OCI-LY1 (cell line): Measurements from ENCODE around the gene DNAJC16.

ENCODE experiments used
- H2AFZ ChIP-seq: fragments of 200-600 bp; sonication (generic), shearing (Covaris generic); 2 replicates; pipeline ENCODE4 v1.6.0; 2014; ENCODE audit warnings: antibody characterized with exemption, mild to moderate bottlenecking, low read length
- H3F3A ChIP-seq: fragments of 200-600 bp; sonication (generic), shearing (Covaris generic); 2 replicates; pipeline ENCODE4 v1.6.0; 2014; ENCODE audit warnings: mild to moderate bottlenecking, antibody characterized with exemption, low read length, moderate library complexity; ENCODE audit not compliant: insufficient read depth
- H3K27ac ChIP-seq: fragments of 200-600 bp; sonication (generic); 2 replicates; pipeline ENCODE4 v1.5.1; 2014; ENCODE audit warnings: low read length, mixed run types, mild to moderate bottlenecking, low read depth; ENCODE audit not compliant: poor library complexity, severe bottlenecking
- H3K27me3 ChIP-seq: fragments of 200-600 bp; sonication (generic); 2 replicates; pipeline ENCODE4 v1.6.0; 2014; ENCODE audit warnings: antibody characterized with exemption, mild to moderate bottlenecking, low read length, moderate library complexity; ENCODE audit not compliant: insufficient read depth
- H3K36me3 ChIP-seq: fragments of 200-600 bp; sonication (generic); 2 replicates; pipeline ENCODE4 v1.6.1; 2014; ENCODE audit warnings: mild to moderate bottlenecking, antibody characterized with exemption, low read length, moderate library complexity, mixed read lengths; ENCODE audit not compliant: insufficient read depth
- H3K4me1 ChIP-seq: fragments of 200-600 bp; sonication (generic); 2 replicates; pipeline ENCODE4 v1.5.1; 2014; ENCODE audit warnings: mild to moderate bottlenecking, low read length, moderate library complexity; ENCODE audit not compliant: insufficient read depth, severe bottlenecking
- H3K4me2 ChIP-seq: fragments of 200-600 bp; sonication (generic), shearing (Covaris generic); 2 replicates; pipeline ENCODE4 v1.6.1; 2014; ENCODE audit warnings: low read length
- H3K4me3 ChIP-seq: fragments of 200-600 bp; sonication (generic); 2 replicates; pipeline ENCODE4 v1.5.1; 2014; ENCODE audit warnings: low read length, low read depth, mild to moderate bottlenecking, mixed read lengths; ENCODE audit not compliant: poor library complexity, severe bottlenecking
- H3K79me2 ChIP-seq: fragments of 200-600 bp; shearing (Covaris generic); 2 replicates; pipeline ENCODE4 v1.6.1; 2016; ENCODE audit warnings: mixed run types, low read length, mixed read lengths; ENCODE audit not compliant: insufficient read depth
- H3K9ac ChIP-seq: fragments of 200-600 bp; sonication (generic), shearing (Covaris generic); 2 replicates; pipeline ENCODE4 v1.6.1; 2014; ENCODE audit warnings: mild to moderate bottlenecking, low read length, mixed read lengths
- H3K9me2 ChIP-seq: fragments of 200-600 bp; sonication (generic), shearing (Covaris generic); 2 replicates; pipeline ENCODE4 v1.6.1; 2014; ENCODE audit warnings: low read depth, mild to moderate bottlenecking, low read length, mixed read lengths
- H3K9me3 ChIP-seq: fragments of 200-600 bp; shearing (Covaris generic); 2 replicates; pipeline ENCODE4 v1.6.1; 2014; ENCODE audit warnings: low read length, mixed read lengths
- H4K20me1 ChIP-seq: fragments of 200-600 bp; sonication (generic), shearing (Covaris generic); 2 replicates; pipeline ENCODE4 v1.6.0; 2016; ENCODE audit warnings: mild to moderate bottlenecking, low read length; ENCODE audit not compliant: insufficient read depth
- EZH2 ChIP-seq: fragments of 200-600 bp; sonication (generic), shearing (Covaris generic); IDR thresholded peaks from 2 replicates; pipeline ENCODE4 v1.8.0; 2017; ENCODE audit warnings: borderline replicate concordance, mixed run types, mild to moderate bottlenecking, antibody characterized with exemption, low read length, moderate library complexity, mixed read lengths
- TF ChIP-seq, protein P1 (sequence below): fragments of 200-600 bp; sonication (generic), shearing (Covaris generic); IDR thresholded peaks from 2 replicates; pipeline ENCODE4 v1.5.1; 2017; ENCODE audit warnings: mild to moderate bottlenecking, antibody characterized with exemption, low read length, moderate library complexity, mixed read lengths

Gene DNAJC16

GRCh38 chr1:15621975-15622374 lies 95.3 kb downstream of the DNAJC16 start:
- Histone ChIP-seq H4K20me1 (peaks cover 2% of the 10 kb centered on the region; the same call in 1 of the 2 replicates), H3K4me3 (no peak overlapping the region), H3K4me2 (no peak overlapping the region), H3K27ac (no peak overlapping the region), H3F3A (no peaks in the 10 kb centered on the region), H2AFZ (no peak overlapping the region), H3K79me2 (peaks cover 90% of the 10 kb centered on the region), H3K36me3 (peaks cover 18% of the 10 kb centered on the region; the same call in 1 of the 2 replicates), H3K9ac (no peak overlapping the region), H3K9me2 (no peaks in the 10 kb centered on the region), H3K27me3 (no peaks in the 10 kb centered on the region), H3K4me1 (peaks cover 48% of the 10 kb centered on the region), H3K9me3 (no peaks in the 10 kb centered on the region)
- TF ChIP-seq, protein P1, sequence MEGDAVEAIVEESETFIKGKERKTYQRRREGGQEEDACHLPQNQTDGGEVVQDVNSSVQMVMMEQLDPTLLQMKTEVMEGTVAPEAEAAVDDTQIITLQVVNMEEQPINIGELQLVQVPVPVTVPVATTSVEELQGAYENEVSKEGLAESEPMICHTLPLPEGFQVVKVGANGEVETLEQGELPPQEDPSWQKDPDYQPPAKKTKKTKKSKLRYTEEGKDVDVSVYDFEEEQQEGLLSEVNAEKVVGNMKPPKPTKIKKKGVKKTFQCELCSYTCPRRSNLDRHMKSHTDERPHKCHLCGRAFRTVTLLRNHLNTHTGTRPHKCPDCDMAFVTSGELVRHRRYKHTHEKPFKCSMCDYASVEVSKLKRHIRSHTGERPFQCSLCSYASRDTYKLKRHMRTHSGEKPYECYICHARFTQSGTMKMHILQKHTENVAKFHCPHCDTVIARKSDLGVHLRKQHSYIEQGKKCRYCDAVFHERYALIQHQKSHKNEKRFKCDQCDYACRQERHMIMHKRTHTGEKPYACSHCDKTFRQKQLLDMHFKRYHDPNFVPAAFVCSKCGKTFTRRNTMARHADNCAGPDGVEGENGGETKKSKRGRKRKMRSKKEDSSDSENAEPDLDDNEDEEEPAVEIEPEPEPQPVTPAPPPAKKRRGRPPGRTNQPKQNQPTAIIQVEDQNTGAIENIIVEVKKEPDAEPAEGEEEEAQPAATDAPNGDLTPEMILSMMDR = no peak
- no peak for TF ChIP-seq EZH2

DNA sequence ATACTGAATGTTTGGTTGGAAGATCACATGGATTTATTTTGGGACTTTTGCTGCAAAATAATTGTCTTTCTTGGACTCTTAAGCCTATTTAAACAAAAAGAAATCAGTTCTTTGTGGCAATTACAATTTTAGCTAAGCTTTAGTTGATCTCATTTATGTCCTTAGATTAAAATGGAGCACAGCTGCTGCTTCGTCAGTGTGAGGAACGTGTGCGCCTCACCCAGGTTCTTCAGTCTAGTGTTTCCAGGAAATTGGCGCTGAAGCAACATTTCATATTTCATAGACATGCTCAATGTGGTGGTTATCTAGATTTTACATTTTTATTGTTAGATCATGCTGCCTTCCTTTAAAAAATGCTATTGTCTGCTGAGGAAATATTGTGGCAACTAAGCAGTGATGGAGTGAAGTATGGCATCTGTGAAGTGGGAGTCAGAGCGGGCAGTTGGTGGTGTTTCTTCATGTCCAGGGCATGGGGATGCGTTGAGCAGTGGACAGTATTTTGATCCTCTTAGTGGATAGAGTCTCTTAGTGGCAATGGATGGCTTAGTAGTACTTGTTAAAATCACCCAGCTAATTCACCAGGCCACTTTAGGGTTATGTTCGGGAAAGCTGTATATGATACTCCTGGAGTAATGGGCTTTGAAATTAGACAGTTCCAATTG lies 96.2 kb downstream of the DNAJC16 start:
- peaks cover 23% of the 10 kb centered on the region; the same call in 1 of the 2 replicates for H3K36me3 ChIP-seq

GRCh38 chr1:15623435-15623834 lies 96.8 kb downstream of the DNAJC16 start:
- H3K4me1 ChIP-seq = peaks cover 58% of the 10 kb centered on the region
- H3K27ac ChIP-seq = no peak overlapping the region
- TF ChIP-seq, protein P1 = no peak
- TF ChIP-seq EZH2 = no peak
- H3K79me2 ChIP-seq = peaks cover 82% of the 10 kb centered on the region
- H2AFZ ChIP-seq = no peak overlapping the region
- peaks cover 29% of the 10 kb centered on the region; the same call in 1 of the 2 replicates for H3K36me3 ChIP-seq
- no peaks in the 10 kb centered on the region for H3K27me3 ChIP-seq
- H3F3A ChIP-seq = no peaks in the 10 kb centered on the region
- H3K9ac ChIP-seq = no peak overlapping the region
- no peak overlapping the region for H3K4me2 ChIP-seq
- H3K9me3 ChIP-seq = no peaks in the 10 kb centered on the region
- no peaks in the 10 kb centered on the region for H3K9me2 ChIP-seq
- peaks cover 2% of the 10 kb centered on the region; the same call in 1 of the 2 replicates for H4K20me1 ChIP-seq
- H3K4me3 ChIP-seq = no peak overlapping the region

More for the DNA sequence above, 96.2 kb downstream of the DNAJC16 start:
- no peak overlapping the region for H2AFZ ChIP-seq
- TF ChIP-seq, protein P1 = no peak
- TF ChIP-seq EZH2 = no peak
- H3K4me1 ChIP-seq = peaks cover 57% of the 10 kb centered on the region
- no peaks in the 10 kb centered on the region for H3K27me3 ChIP-seq
- H3K27ac ChIP-seq = no peak overlapping the region
- no peak overlapping the region for H3K4me2 ChIP-seq
- no peaks in the 10 kb centered on the region for H3K9me3 ChIP-seq
- H3F3A ChIP-seq = no peaks in the 10 kb centered on the region
- no peak overlapping the region for H3K4me3 ChIP-seq
- H3K79me2 ChIP-seq = peaks cover 87% of the 10 kb centered on the region
- peaks cover 2% of the 10 kb centered on the region; the same call in 1 of the 2 replicates for H4K20me1 ChIP-seq
- no peak overlapping the region for H3K9ac ChIP-seq
- H3K9me2 ChIP-seq = no peaks in the 10 kb centered on the region
